IPS-NIHi7 (cell line): Measurements from ENCODE around the gene PKNOX1.
"Not testable (repeated sequence)": the region's sequence is repeated elsewhere in the genome, so short reads cannot be mapped to it uniquely, and the experiment has no call there.

ENCODE experiments used
- DNase-seq: peaks from one replicate; pipeline ENCODE4 v3.0.0; 2012; ENCODE audit warnings: mixed read lengths; ENCODE audit errors: extremely low spot score

The PKNOX1 gene

DNA sequence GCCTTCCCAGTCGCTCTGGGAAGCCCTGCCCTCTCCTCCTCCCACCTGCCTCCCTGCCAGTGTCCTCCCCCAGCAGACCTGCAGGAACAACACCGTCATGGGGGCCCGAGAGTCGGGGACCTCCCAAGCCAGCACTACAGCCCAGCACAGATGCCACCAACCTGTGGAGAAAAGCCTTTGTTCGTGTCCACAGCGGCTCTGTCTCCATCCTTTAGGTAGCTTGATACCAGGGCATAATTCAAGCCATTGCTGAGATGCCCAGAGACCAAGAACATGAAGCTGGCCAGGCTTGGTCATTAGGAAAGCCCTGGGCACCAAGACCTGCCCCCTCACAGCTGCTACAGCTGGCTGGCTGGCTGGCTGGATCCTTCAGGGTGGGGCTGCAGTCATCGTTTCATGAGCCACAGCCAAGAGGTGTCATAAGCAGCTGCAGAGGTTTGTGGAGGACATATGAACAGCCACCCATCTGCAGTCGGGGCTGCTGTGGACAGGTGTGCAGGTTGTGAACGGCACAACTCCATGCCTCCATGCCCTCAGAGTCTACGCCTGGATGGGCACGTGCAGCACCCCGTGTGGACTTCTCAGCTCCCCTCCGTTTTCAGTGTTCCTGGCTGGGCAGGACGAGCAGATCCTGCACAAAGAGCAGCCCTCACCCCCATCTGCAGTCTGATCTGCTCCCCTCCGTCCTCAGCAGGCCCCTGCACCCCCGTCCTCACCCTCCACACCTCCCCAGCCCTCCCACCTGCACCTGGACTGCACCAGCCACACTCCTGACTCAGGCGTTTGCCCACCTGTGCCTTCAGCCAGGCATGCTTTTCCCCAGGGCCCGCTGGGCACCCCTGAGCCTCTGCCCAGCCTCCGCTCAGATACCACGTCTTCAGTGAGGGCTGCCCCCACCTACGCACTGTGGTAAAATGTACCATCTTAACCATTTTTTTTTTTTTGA lies 71.8 kb downstream of the PKNOX1 start:
- DNase-seq: not testable (repeated sequence)

DNA sequence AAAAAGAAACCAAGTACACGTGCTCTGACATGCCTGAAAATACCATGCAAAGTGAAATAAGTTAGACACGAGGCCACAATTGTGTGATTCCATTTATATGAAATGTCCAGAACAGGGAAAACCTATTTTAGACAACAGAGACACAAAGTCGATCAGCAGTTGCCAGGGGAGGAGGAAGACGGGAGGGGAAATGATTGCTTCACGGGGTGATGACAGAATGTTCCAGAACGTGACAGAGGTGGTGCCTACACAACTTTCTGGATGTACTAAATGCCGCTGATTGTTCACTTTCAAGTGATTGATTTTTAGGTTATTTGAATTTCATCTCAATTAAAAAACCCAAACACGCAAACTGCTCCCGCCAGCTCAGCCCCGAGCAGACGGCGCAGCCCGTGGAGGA lies 78.8 kb downstream of the PKNOX1 start:
- not testable (repeated sequence) for DNase-seq

DNA sequence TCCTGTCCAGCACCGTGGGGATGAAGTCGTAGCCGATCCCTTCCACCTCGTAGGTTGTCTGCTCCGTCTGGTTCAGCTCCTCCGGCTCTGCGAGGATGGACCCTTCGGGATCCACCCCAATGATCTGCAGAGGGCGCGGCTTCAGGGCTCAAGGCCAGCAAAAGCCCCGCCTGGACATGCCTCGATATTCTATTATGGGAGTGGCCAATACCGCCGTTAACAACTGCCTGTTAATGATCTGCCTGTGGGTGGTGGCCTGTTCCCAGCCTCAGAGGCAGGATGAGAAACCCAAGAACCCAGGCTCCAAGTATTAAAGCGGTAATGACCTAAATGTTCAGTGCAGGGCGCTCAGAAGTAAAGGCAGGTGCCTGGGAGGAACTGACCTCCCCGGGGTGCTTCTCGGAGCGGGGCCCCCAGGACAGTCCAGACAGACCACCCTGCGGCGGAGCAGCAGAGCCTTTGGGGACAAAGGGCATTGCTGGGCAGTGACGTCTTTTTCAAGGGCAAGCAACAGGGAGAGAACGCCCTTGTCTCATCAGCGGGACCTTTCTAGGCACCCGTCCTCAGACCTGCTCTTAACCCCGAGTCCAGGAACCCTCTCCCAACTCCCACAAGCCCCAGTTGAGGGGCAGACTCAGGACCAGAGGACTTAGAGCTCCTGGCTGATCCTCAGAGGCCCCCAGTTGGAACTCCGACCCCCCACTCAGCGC lies 88.7 kb downstream of the PKNOX1 start:
- DNase-seq: not testable (repeated sequence)

DNA sequence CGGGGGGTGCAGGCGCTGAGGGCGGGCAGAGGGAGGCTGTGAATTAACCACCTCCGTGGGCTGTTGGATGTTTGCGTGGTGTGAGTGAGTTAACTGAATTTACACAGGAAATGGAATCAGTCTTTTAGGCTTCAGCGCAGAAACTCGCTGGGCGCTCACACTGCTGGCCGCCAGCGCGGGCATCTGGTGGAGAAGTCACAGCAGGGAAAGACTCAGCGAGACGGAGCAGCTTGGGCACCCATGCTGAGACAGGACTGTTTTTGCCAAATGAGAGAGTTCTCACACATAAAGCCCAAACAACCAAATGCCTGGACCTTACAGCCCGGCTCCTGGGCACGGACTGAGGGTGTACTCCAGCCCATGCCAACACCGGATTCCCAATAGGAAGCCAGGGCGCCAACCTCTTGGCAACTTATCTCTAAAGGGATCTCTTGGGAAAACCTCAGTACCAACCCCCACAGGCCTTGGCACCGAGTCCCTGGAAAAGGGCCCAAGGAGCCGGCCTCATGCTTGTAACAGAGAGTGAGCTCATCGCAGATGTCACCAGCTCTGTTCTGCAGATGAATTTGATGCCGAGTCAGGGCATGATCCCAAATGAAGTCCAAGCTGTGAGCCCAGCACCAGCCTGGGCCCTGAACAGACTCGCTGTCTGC lies 90.0 kb downstream of the PKNOX1 start:
- DNase-seq: not testable (repeated sequence)

DNA sequence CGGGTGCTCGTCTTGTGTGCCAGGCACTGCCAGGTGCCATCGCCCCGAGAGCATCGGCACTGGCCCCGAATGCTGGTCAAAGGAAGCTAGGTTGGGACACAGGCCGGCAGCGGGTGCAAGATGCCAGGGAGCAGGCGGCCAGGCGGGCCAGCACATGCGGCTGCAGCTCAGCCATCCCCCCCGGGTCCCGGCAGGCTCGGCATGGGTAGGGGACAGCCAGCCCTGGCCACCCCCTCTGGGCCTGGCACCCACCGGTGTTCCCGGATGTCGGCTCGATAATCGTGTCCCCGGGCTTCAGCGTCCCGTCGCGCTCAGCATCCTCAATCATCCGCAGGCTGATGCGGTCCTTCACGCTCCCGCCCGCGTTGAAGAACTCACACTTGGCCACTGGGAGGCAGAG lies 91.6 kb downstream of the PKNOX1 start:
- not testable (repeated sequence) for DNase-seq

DNA sequence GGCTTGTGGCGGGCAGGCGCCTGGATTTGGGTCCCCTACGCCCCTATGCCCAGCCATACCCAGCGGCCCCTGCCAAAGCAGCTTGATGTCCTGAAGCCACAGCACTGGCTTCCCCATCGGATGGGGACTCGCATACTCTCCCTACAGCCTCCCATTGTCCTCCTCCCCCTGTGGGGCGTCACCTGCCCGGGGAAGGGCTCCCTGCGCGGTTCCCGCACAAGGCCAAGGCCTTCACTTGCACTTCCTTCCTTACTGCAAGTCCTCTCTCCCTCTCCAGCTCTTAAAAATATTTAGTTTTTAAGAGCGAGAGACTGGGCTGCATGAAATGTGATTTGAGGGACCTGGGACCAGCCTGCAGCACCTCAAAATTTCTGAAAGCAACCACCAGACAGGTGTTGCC lies 92.3 kb downstream of the PKNOX1 start:
- DNase-seq: not testable (repeated sequence)

DNA sequence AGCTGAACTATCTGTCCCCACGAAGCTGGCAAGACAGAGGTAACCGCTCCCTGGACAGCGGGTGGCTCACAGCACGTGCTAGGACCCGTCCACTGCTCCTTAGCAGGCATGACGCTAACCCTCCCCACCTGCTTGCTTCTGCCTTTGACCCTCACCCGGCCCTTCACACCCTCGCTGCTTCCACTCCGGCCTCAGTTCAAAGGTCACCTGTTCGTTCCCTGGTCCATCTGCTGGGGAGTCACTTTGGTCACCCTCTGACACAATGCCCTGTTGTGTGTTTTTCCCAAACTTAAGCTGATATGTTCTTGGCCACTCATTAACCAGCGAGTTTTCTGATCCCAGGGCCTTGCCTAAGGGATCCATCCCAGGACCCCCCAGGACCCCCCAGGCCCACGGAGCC lies 93.7 kb downstream of the PKNOX1 start:
- not testable (repeated sequence) for DNase-seq

DNA sequence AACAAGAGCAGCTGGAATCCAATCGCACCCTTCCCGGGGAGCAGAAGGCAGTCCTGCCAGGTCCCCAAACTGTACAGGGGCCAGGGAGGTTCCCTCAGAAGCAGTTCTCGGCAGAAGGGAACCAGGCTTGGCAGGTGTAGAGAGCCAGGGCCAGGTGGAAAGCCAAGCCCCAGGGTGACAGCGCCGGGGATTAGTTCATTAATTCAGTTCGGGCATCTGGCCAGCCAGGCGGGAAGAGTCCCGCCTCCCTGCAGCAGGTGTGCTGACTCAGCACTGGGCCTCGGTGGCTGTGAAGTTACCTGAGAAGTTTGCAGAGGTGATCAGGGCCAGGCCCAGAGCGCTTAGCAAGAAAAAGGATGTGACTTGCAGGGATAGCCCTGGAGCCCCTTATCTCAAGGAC lies 95.3 kb downstream of the PKNOX1 start:
- not testable (repeated sequence) for DNase-seq

DNA sequence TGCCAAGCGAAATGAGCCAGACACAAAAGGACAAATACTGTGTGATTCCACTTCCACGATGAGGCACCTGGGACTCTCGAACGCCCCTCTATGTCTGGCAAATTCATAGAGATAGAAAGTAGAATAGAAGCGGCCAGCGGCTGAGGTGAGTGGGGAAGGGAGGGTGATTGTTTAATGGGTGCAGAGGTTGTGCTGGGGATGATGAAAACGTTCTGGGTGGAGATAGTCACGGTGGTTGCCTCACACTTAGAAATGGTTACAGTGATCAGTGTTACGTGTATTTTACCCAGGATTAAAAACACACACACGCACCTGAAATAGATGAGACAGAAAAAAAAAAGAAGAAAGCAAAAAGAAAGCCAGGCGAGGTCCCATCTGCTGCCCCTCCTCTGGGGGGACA lies 98.4 kb downstream of the PKNOX1 start:
- not testable (repeated sequence) for DNase-seq

DNA sequence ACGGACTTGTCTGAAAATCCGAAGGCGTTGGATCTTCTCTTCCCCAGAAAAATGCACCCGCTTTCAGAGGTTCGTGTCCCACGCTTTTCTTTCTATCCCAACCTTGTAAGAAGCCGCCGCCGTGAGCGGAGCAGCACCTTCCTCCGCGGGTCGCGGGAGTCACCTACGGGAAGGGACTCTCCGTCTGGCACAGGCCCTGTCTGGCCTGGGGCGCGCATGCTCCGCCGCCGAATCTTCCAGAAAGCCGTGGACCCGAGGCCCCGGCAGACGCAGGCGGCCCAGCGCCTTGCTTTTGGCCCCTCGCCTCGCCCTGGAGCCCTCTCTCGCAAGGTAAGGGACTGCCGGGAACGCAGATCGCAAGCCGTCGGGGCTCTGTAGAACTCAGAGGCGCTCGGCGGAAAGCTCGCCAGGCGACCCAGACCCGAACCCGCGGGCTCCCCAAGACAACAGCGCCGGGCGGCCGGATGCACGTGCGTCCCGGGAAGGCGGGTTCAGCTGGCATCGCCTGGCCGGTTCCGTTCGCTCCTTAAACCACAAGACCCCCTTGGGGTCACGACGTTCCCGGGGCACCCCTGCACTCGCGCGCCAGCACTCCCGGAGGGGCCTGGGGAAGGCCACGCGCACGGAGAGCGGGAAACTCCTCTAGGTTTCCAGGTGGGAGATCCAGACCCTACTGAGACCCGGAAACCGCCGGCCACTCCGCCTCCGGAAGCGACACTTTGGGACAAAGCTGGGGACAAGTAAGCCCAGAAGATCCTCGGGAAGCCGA lies 100.2 kb downstream of the PKNOX1 start:
- DNase-seq: not testable (repeated sequence)

DNA sequence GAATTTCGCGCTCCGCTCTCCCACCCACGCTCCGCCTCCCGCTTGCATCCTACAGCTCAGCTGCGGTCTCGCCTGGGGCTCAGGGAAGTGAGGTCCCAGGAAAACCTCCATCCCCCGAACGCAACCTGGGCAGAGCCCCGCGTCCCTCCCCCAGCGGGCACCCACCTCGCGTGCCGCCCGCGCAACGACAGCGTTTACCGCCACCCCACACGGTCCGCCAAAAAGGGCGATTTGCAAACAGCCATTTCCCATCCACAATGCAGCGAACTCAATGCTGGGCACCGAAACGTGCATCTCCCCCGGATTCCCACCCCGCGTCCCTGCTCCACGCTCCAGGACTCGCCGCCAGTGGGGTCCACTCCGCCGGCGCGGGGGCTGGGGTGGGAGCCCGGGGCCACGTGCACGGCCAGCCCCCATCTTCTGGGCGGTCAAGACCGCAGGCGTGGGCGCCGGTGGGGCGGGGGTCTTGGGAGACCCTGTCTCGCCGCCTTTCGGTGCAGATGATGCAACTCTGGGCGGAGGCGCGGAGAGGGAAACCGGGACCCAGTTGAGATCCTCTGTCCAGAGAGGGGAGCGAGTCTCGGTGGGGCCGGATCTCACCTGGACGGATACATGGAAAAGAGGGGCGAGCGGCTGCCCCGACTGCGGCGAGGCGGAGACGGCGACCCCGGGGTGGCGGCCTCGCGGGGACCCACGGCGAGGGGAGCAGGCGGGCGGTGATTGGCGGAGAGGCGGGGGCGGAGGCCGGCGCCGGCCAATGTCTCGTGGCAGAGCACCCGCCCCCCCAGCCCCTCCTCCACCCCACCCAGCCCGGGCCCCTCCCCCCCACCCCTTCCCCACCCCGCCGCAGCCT lies 101.0 kb downstream of the PKNOX1 start, which contains the start of gene CBS:
Gene CBS (minus strand): TSS at position 666 of the 853 bp plus-strand sequence. CDS start 3,642 bp downstream, outside the sequence.
- DNase-seq: not testable (repeated sequence)

DNA sequence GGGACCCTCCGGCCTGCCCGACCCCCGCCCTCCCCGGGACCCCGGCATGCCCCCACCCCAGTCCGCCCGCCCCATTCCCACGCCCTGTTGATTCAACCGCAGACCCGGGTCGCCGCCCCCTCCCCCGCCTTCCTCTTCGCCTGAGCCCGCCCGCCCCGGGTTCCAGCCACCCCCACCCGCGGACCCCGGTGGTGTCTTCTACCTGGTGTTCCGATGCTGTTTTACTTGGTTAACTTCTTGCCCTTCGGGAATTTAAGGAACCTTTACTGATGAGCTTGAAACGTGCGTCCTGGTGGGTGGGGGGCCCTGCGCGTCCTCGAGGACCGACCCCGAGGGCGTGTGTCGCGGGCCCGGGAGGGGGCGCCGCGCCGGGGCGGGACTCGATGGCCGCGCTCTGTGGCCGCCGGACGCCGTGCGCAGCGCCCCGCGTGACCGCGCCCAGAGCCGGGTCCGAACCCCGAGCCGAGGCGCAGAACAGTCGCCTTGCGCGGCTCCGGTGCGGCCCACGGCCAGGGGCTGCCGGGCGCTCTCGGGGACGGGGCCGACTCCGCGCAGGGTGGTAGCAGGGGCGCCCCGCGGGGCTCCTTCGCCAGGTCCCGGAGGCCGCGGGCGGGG lies 101.8 kb downstream of the PKNOX1 start:
- DNase-seq: not testable (repeated sequence)

DNA sequence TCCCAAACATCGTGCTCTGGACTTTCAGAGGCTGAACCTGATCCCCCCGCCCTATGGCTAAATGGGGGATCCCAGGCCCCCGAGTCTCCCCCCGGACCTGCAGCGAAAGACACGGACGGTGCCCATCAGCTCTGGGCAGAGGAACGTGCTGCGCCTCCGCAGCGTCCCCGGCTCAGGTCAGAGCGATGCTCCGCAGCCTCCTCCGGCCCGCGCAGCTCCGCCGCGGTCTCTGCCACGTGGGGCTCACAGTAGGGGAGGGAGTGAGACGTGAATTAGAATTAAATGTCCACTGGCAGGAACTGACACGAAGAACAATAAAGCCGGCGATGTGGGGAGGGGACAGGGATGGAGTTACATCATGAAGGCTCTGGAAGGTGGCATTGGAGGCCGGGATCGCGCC lies 102.3 kb downstream of the PKNOX1 start:
- not testable (repeated sequence) for DNase-seq

DNA sequence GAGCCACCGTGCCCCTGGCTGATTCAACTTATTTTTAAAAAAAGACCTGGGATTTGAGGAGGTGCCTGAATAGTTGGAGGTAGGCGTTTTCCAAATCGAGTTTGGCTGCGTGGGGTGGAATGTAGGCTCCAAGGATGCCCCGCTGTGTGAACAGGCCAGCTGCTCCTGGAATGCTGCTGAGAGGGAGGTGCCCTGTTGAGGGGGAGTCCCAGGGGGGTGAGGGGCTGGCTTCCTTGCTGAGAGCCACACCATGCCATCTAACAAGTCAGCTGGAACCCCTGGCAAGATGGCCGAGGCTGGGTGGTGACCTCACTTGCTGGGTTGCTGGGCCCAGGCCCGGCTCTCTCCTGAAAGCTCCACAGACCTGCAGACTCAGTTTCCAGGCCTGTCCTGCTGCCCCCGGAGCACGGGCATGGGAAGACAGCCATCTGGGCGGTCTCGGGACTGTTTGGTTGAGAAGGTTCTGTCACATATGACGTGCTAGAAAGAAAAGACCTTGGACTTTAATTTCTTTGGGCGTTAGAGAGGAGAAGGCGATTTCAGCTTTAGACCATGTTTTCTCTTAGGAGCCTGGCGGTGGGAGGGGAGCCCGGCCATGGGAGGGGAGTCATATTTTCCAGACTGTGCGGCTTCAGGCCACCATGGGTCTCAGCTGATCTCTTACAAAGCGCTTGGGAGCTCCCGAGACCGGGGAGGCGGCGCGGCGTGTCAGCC lies 108.4 kb downstream of the PKNOX1 start:
- DNase-seq: not testable (repeated sequence)
